ENCODE results near the gene NKX6-2.

Gene NKX6-2

GRCh38 chr10:132733926-132734325, 52.0 kb downstream of the NKX6-2 start:
- Histone ChIP-seq H2AFZ (ENCODE audit: low read depth, low read length) (no peak overlapping the region), H3K9me3 (ENCODE audit: insufficient read depth, low read length, severe bottlenecking) (no peaks in the 10 kb centered on the region), H4K20me1 (ENCODE audit: insufficient read depth, low read length) (peaks cover 20% of the 10 kb centered on the region; the same call in 1 of the 2 replicates), H3K9ac (ENCODE audit: low read depth, low read length) (no peak overlapping the region), H3K4me1 (ENCODE audit: insufficient read depth, low read length) (no peaks in the 10 kb centered on the region), H3K27me3 (ENCODE audit: insufficient read depth, low read length, poor library complexity) (no peaks in the 10 kb centered on the region), H3K79me2 (ENCODE audit: insufficient read depth, low read length) (no peaks in the 10 kb centered on the region), H3K4me3 (ENCODE audit: low read depth in 1 of 2, low read length in 2 of 2) (no peak overlapping the region), H3K36me3 (ENCODE audit: insufficient read depth, low read length) (peaks cover 25% of the 10 kb centered on the region), H3K27ac (ENCODE audit: low read length) (no peak overlapping the region), H3K4me2 (ENCODE audit: insufficient read depth, low read length) (no peak overlapping the region)
- ATAC-seq (ENCODE audit: insufficient read depth, low read depth): no peak
- DNase-seq: no peak
- TF ChIP-seq EZH2 (IDR thresholded peaks at IDR 0.05; ENCODE audit: borderline replicate concordance, low read depth, low read length, severe bottlenecking): no peak
- TF ChIP-seq, protein P1, sequence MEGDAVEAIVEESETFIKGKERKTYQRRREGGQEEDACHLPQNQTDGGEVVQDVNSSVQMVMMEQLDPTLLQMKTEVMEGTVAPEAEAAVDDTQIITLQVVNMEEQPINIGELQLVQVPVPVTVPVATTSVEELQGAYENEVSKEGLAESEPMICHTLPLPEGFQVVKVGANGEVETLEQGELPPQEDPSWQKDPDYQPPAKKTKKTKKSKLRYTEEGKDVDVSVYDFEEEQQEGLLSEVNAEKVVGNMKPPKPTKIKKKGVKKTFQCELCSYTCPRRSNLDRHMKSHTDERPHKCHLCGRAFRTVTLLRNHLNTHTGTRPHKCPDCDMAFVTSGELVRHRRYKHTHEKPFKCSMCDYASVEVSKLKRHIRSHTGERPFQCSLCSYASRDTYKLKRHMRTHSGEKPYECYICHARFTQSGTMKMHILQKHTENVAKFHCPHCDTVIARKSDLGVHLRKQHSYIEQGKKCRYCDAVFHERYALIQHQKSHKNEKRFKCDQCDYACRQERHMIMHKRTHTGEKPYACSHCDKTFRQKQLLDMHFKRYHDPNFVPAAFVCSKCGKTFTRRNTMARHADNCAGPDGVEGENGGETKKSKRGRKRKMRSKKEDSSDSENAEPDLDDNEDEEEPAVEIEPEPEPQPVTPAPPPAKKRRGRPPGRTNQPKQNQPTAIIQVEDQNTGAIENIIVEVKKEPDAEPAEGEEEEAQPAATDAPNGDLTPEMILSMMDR (IDR thresholded peaks at IDR 0.05; ENCODE audit: borderline replicate concordance, extremely low read depth, low read length, poor library complexity, severe bottlenecking): no peak
